Dendritic cell treated with granulocyte-macrophage colony-stimulating factor and Interleukin-4, amounts not matched to agents 40 ng/mL and 50 ng/mL, for 4 days (primary cell): ENCODE results near the gene CFAP53.

Source experiments
- H3K27ac Mint-ChIP-seq: one replicate; pipeline ENCODE4 v1.8.0; 2022; ENCODE audit warnings: mild to moderate bottlenecking, mixed read lengths
- H3K27me3 Mint-ChIP-seq: one replicate; pipeline ENCODE4 v1.8.0; 2022; ENCODE audit warnings: mild to moderate bottlenecking, mixed read lengths
- H3K36me3 Mint-ChIP-seq: one replicate; pipeline ENCODE4 v1.8.0; 2022; ENCODE audit warnings: low read depth, mixed read lengths
- H3K4me1 Mint-ChIP-seq: one replicate; pipeline ENCODE4 v1.8.0; 2022; ENCODE audit warnings: low read depth, mixed read lengths
- H3K4me3 Mint-ChIP-seq: one replicate; pipeline ENCODE4 v1.8.0; 2022; ENCODE audit warnings: mild to moderate bottlenecking, moderate library complexity, mixed read lengths
- H3K9me3 Mint-ChIP-seq: one replicate; pipeline ENCODE4 v1.8.0; 2022; ENCODE audit warnings: mixed read lengths
- intact Hi-C: fragments of 100-400 bp; cut with micrococcal nuclease; formaldehyde crosslinking; loops from one replicate; pipeline ENCODE4 v1.15.0; 2022

Gene CFAP53

GRCh38 chr18:50190236-50190635 lies 76.1 kb downstream of the CFAP53 start:
- Mint-ChIP-seq H3K4me1 (peaks cover 8% of the 10 kb centered on the region), H3K27ac (no peak overlapping the region), H3K36me3 (no peaks in the 10 kb centered on the region), H3K9me3 (no peaks in the 10 kb centered on the region), H3K27me3 (peaks cover 50% of the 10 kb centered on the region), H3K4me3 (no peak overlapping the region)
- intact Hi-C loops = no loop called here

- no peak overlapping the region for H3K4me3 Mint-ChIP-seq
- no peaks in the 10 kb centered on the region for H3K36me3 Mint-ChIP-seq
- no peaks in the 10 kb centered on the region for H3K9me3 Mint-ChIP-seq
- intact Hi-C loops = no loop called here
- H3K4me1 Mint-ChIP-seq = peaks cover 5% of the 10 kb centered on the region
- no peak overlapping the region for H3K27ac Mint-ChIP-seq
- peaks cover 45% of the 10 kb centered on the region for H3K27me3 Mint-ChIP-seq
These were observed 77.1 kb downstream of the CFAP53 start for GRCh38 chr18:50189160-50189559.

GRCh38 chr18:50188652-50189051 lies 77.6 kb downstream of the CFAP53 start:
- no peaks in the 10 kb centered on the region for H3K9me3 Mint-ChIP-seq
- H3K27ac Mint-ChIP-seq = no peak overlapping the region
- intact Hi-C loops = no loop called here
- H3K4me3 Mint-ChIP-seq = no peak overlapping the region
- H3K4me1 Mint-ChIP-seq = no peaks in the 10 kb centered on the region
- H3K36me3 Mint-ChIP-seq = no peaks in the 10 kb centered on the region
- H3K27me3 Mint-ChIP-seq = peaks cover 40% of the 10 kb centered on the region

GRCh38 chr18:50187659-50188058 lies 78.6 kb downstream of the CFAP53 start:
- Mint-ChIP-seq H3K9me3 (no peaks in the 10 kb centered on the region), H3K36me3 (no peaks in the 10 kb centered on the region), H3K4me1 (no peaks in the 10 kb centered on the region), H3K27ac (no peak overlapping the region), H3K27me3 (peaks cover 30% of the 10 kb centered on the region), H3K4me3 (no peak overlapping the region)
- intact Hi-C loops = no loop called here

GRCh38 chr18:50186385-50186784 lies 79.9 kb downstream of the CFAP53 start:
- Mint-ChIP-seq H3K9me3 (no peaks in the 10 kb centered on the region), H3K36me3 (no peaks in the 10 kb centered on the region), H3K4me3 (no peak overlapping the region), H3K27ac (no peak overlapping the region), H3K27me3 (peaks cover 21% of the 10 kb centered on the region), H3K4me1 (no peaks in the 10 kb centered on the region)
- intact Hi-C loops = no loop called here

GRCh38 chr18:50183556-50183955 lies 82.7 kb downstream of the CFAP53 start:
- Mint-ChIP-seq H3K4me1 (no peaks in the 10 kb centered on the region), H3K27ac (no peak overlapping the region), H3K4me3 (no peak overlapping the region), H3K36me3 (no peaks in the 10 kb centered on the region), H3K27me3 (peaks cover 5% of the 10 kb centered on the region), H3K9me3 (no peaks in the 10 kb centered on the region)
- intact Hi-C loops = no loop called here

- Mint-ChIP-seq H3K4me1 (no peaks in the 10 kb centered on the region), H3K9me3 (no peaks in the 10 kb centered on the region), H3K27me3 (peaks cover 4% of the 10 kb centered on the region), H3K4me3 (no peak overlapping the region), H3K27ac (no peak overlapping the region), H3K36me3 (no peaks in the 10 kb centered on the region)
- intact Hi-C loops = no loop called here
These were observed 83.8 kb downstream of the CFAP53 start for GRCh38 chr18:50182511-50182910.

- intact Hi-C loops = no loop called here
These were observed 84.7 kb downstream of the CFAP53 start for GRCh38 chr18:50181590-50181989.

GRCh38 chr18:50179465-50179864 lies 86.8 kb downstream of the CFAP53 start:
- Mint-ChIP-seq H3K4me3 (no peak overlapping the region), H3K9me3 (no peaks in the 10 kb centered on the region), H3K27me3 (peaks cover 6% of the 10 kb centered on the region), H3K27ac (no peak overlapping the region), H3K4me1 (no peaks in the 10 kb centered on the region), H3K36me3 (no peaks in the 10 kb centered on the region)
- intact Hi-C loops = no loop called here

More at GRCh38 chr18:50181590-50181989, 84.7 kb downstream of the CFAP53 start:
- no peaks in the 10 kb centered on the region for H3K9me3 Mint-ChIP-seq
- peaks cover 6% of the 10 kb centered on the region for H3K27me3 Mint-ChIP-seq
- no peak overlapping the region for H3K4me3 Mint-ChIP-seq
- H3K4me1 Mint-ChIP-seq = no peaks in the 10 kb centered on the region
- H3K27ac Mint-ChIP-seq = no peak overlapping the region
- H3K36me3 Mint-ChIP-seq = no peaks in the 10 kb centered on the region

GRCh38 chr18:50177294-50177992 lies 88.9 kb downstream of the CFAP53 start:
- no peak overlapping the region for H3K4me3 Mint-ChIP-seq
- H3K36me3 Mint-ChIP-seq = no peaks in the 10 kb centered on the region
- peaks cover 6% of the 10 kb centered on the region for H3K27me3 Mint-ChIP-seq
- no peak overlapping the region for H3K27ac Mint-ChIP-seq
- intact Hi-C loops = no loop called here
- H3K4me1 Mint-ChIP-seq = no peaks in the 10 kb centered on the region
- no peaks in the 10 kb centered on the region for H3K9me3 Mint-ChIP-seq
